Astrocyte (in vitro differentiated cells and primary cell): Measurements from ENCODE around the gene ABHD12. TPM values are rescaled to one million over a fixed set of nuclear protein-coding genes. Genes with fewer than 3 reads are reported as not detected.
A peak's percentile ranks its signal among the peaks of the same experiment; 100 is the strongest.

Experiments
- DNase-seq: peaks from one replicate; pipeline ENCODE4 v3.0.0-alpha.2; 2010; ENCODE audit warnings: low read depth
- FAIRE-seq: peaks from 2 replicates; lab custom pipeline; 2011; peaks lifted over from hg19 to GRCh38; lab: Jason Lieb, UNC
- H2AFZ ChIP-seq: 2 replicates; pipeline ENCODE4 v1.6.0; 2012; ENCODE audit warnings: low read depth, low read length, inconsistent platforms
- H3K27ac ChIP-seq: 2 replicates; pipeline ENCODE4 v1.5.1; 2011; ENCODE audit warnings: low read depth, low read length, inconsistent platforms
- H3K27me3 ChIP-seq: 2 replicates; pipeline ENCODE4 v1.6.0; 2011; ENCODE audit warnings: low read length, inconsistent platforms; ENCODE audit not compliant: insufficient read depth
- H3K36me3 ChIP-seq: 2 replicates; pipeline ENCODE4 v1.5.1; 2011; ENCODE audit warnings: low read length, inconsistent platforms; ENCODE audit not compliant: insufficient read depth
- H3K4me1 ChIP-seq: 2 replicates; pipeline ENCODE4 v1.5.1; 2011; ENCODE audit warnings: low read length, inconsistent platforms; ENCODE audit not compliant: insufficient read depth
- H3K4me2 ChIP-seq: 2 replicates; pipeline ENCODE4 v1.6.0; 2012; ENCODE audit warnings: low read length, inconsistent platforms
- H3K4me3 ChIP-seq: 2 replicates; pipeline ENCODE4 v1.5.1; 2011; ENCODE audit warnings: low read depth, mild to moderate bottlenecking, low read length, inconsistent platforms; ENCODE audit not compliant: insufficient read depth
- H3K79me2 ChIP-seq: 2 replicates; pipeline ENCODE4 v1.6.0; 2012; ENCODE audit warnings: mild to moderate bottlenecking, low read length, inconsistent platforms; ENCODE audit not compliant: insufficient read depth
- H3K9ac ChIP-seq: 2 replicates; pipeline ENCODE4 v1.6.0; 2012; ENCODE audit warnings: mild to moderate bottlenecking, low read length, inconsistent platforms
- H3K9me3 ChIP-seq: 2 replicates; pipeline ENCODE4 v1.5.1; 2012; ENCODE audit warnings: low read depth, mild to moderate bottlenecking, low read length, inconsistent platforms; ENCODE audit not compliant: insufficient read depth
- H4K20me1 ChIP-seq: 2 replicates; pipeline ENCODE4 v1.6.0; 2012; ENCODE audit warnings: low read length, inconsistent platforms; ENCODE audit not compliant: insufficient read depth
- H3K27ac Mint-ChIP-seq: one replicate; pipeline ENCODE4 v1.8.0; 2021; ENCODE audit warnings: mild to moderate bottlenecking, mixed read lengths; ENCODE audit not compliant: unreplicated experiment
- H3K27me3 Mint-ChIP-seq: one replicate; pipeline ENCODE4 v1.8.0; 2021; ENCODE audit warnings: low read depth, mixed read lengths; ENCODE audit not compliant: unreplicated experiment
- H3K36me3 Mint-ChIP-seq: one replicate; pipeline ENCODE4 v1.8.0; 2021; ENCODE audit warnings: low read depth, mixed read lengths; ENCODE audit not compliant: unreplicated experiment
- H3K4me1 Mint-ChIP-seq: one replicate; pipeline ENCODE4 v1.8.0; 2021; ENCODE audit warnings: low read depth, mixed read lengths; ENCODE audit not compliant: unreplicated experiment
- H3K4me3 Mint-ChIP-seq: one replicate; pipeline ENCODE4 v1.8.0; 2021; ENCODE audit warnings: mild to moderate bottlenecking, moderate library complexity, mixed read lengths; ENCODE audit not compliant: unreplicated experiment
- H3K9me3 Mint-ChIP-seq: one replicate; pipeline ENCODE4 v1.8.0; 2021; ENCODE audit warnings: mild to moderate bottlenecking, mixed read lengths; ENCODE audit not compliant: unreplicated experiment
- EZH2 ChIP-seq: IDR thresholded peaks from 2 replicates; pipeline ENCODE4 v1.6.1; 2012; ENCODE audit warnings: mild to moderate bottlenecking, low read length, inconsistent platforms; ENCODE audit not compliant: insufficient read depth
- total RNA-seq: library from RNA; stranded (reverse); gene quantifications from 2 replicates; pipeline ENCODE4 v1.2.1, GENCODE V29; 2021
- TF ChIP-seq, protein P1 (sequence below): IDR thresholded peaks from 2 replicates; pipeline ENCODE4 v1.5.1; 2011; ENCODE audit warnings: low read depth, mild to moderate bottlenecking, inconsistent platforms, low read length, moderate library complexity; ENCODE audit not compliant: insufficient read depth

ABHD12 gene
- total RNA-seq, 1 donor from 2014 or later = 98.1 TPM

DNA sequence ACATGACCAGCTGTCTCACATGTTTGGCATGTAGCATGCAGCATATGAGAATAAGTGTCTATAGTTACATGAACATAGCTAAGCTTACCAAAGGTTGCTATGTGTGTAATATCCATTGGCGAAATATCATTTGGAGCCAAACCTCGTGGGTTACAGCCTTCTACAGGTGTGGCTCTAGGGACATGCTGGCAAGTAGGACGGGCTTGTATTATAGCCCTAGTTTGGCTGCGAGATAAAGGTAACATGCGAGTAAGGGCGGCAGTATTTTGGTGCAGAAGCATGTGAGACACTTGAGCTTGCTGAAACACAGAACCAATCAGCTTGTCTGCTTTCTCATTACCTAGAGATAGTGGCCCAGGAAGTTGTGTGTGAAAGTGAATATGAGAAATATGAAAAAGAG, 6.5 kb upstream of the ABHD12 start:
- FAIRE-seq = no peak
- no peaks in the 10 kb centered on the region for H4K20me1 ChIP-seq
- H3K27me3 ChIP-seq = no peaks in the 10 kb centered on the region
- no peak for DNase-seq
- no peaks in the 10 kb centered on the region for H3K4me1 ChIP-seq
- Mint-ChIP-seq H3K4me1 (peaks cover 18% of the 10 kb centered on the region), H3K9me3 (peaks cover 6% of the 10 kb centered on the region), H3K27ac (peak overlapping the region; percentile 36), H3K36me3 (no peaks in the 10 kb centered on the region), H3K27me3 (peaks cover 2% of the 10 kb centered on the region), H3K4me3 (no peak overlapping the region)
- TF ChIP-seq EZH2 = no peak
- TF ChIP-seq, protein P1, sequence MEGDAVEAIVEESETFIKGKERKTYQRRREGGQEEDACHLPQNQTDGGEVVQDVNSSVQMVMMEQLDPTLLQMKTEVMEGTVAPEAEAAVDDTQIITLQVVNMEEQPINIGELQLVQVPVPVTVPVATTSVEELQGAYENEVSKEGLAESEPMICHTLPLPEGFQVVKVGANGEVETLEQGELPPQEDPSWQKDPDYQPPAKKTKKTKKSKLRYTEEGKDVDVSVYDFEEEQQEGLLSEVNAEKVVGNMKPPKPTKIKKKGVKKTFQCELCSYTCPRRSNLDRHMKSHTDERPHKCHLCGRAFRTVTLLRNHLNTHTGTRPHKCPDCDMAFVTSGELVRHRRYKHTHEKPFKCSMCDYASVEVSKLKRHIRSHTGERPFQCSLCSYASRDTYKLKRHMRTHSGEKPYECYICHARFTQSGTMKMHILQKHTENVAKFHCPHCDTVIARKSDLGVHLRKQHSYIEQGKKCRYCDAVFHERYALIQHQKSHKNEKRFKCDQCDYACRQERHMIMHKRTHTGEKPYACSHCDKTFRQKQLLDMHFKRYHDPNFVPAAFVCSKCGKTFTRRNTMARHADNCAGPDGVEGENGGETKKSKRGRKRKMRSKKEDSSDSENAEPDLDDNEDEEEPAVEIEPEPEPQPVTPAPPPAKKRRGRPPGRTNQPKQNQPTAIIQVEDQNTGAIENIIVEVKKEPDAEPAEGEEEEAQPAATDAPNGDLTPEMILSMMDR = no peak
- H3K9me3 ChIP-seq = no peaks in the 10 kb centered on the region
- no peak overlapping the region for H3K9ac ChIP-seq
- H2AFZ ChIP-seq = no peak overlapping the region
- H3K4me2 ChIP-seq = no peak overlapping the region
- H3K36me3 ChIP-seq = no peaks in the 10 kb centered on the region
- H3K79me2 ChIP-seq = no peaks in the 10 kb centered on the region
- no peak overlapping the region for H3K4me3 ChIP-seq
- no peak overlapping the region for H3K27ac ChIP-seq

DNA sequence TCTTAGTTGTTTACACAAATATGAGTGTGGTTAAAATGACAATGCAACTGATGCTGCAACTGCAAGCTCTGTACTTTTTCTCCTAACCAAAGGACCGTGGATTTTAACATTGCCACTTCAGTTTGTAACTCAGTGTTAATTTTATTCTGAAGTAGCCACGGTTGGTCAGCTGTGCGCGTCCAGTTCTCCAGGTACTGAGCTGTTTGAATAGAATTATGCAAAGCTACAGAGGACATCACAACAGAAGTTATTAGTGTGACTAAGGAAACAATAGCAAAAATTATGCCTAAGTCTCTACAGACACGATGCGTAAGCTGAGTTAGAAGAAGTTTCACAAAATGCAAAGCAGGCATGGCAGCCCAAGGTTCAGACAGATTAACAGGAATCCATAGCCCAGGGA, 4.4 kb upstream of the ABHD12 start:
- Histone ChIP-seq H3K9me3 (no peaks in the 10 kb centered on the region), H3K79me2 (peaks cover 5% of the 10 kb centered on the region), H2AFZ (no peak overlapping the region), H3K4me3 (no peak overlapping the region), H3K27me3 (no peaks in the 10 kb centered on the region), H3K4me1 (no peaks in the 10 kb centered on the region), H3K27ac (no peak overlapping the region), H3K36me3 (no peaks in the 10 kb centered on the region), H3K9ac (no peak overlapping the region), H4K20me1 (no peaks in the 10 kb centered on the region), H3K4me2 (no peak overlapping the region)
- DNase-seq (no peak), FAIRE-seq (no peak)
- no peak overlapping the region for H3K4me3 Mint-ChIP-seq
- TF ChIP-seq, protein P1 = no peak
- TF ChIP-seq EZH2 = no peak
- no peaks in the 10 kb centered on the region for H3K36me3 Mint-ChIP-seq
- H3K9me3 Mint-ChIP-seq = no peaks in the 10 kb centered on the region
- no peak overlapping the region for H3K27ac Mint-ChIP-seq
- peaks cover 18% of the 10 kb centered on the region for H3K4me1 Mint-ChIP-seq
- peaks cover 2% of the 10 kb centered on the region for H3K27me3 Mint-ChIP-seq

DNA sequence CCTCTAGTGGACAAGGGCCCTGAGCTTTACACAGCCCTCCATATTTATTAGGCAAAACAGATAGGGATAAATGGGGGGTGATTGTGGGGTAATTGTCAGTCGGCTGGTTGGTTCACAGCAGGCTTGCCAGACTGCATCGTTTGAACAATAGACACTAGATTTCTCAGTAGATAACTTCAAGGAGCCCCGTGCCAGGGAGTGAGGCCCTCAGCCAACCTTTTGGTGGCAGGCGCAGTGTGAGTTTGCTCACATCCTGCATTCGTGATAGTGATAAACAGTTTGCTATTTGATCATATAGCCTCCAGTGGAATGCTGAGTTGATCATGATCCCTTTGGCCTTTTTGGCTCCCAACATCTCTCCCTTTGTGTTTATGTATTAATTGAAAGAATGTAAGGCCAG, 3.6 kb upstream of the ABHD12 start:
- Histone ChIP-seq H3K27ac (no peak overlapping the region), H4K20me1 (no peaks in the 10 kb centered on the region), H3K79me2 (peaks cover 12% of the 10 kb centered on the region), H3K27me3 (no peaks in the 10 kb centered on the region), H3K9ac (no peak overlapping the region), H3K4me3 (no peak overlapping the region), H3K4me1 (peaks cover 3% of the 10 kb centered on the region), H3K9me3 (no peaks in the 10 kb centered on the region), H3K36me3 (no peaks in the 10 kb centered on the region), H3K4me2 (no peak overlapping the region), H2AFZ (no peak overlapping the region)
- FAIRE-seq = no peak
- H3K27me3 Mint-ChIP-seq = peaks cover 2% of the 10 kb centered on the region
- H3K36me3 Mint-ChIP-seq = no peaks in the 10 kb centered on the region
- TF ChIP-seq, protein P1 = no peak
- no peak for TF ChIP-seq EZH2
- DNase-seq = no peak
- H3K9me3 Mint-ChIP-seq = no peaks in the 10 kb centered on the region
- peaks cover 19% of the 10 kb centered on the region for H3K4me1 Mint-ChIP-seq
- no peak overlapping the region for H3K27ac Mint-ChIP-seq
- no peak overlapping the region for H3K4me3 Mint-ChIP-seq
